Measurements from ENCODE around the gene C14orf93. TPM values are rescaled to one million over a fixed set of nuclear protein-coding genes. Genes with fewer than 3 reads are reported as not detected.
"Not testable (repeated sequence)": the region's sequence is repeated elsewhere in the genome, so short reads cannot be mapped to it uniquely, and the experiment has no call there.

Gene C14orf93
- total RNA-seq, 2 donors from 2014 or later = 15.1 to 17.6 TPM

DNA sequence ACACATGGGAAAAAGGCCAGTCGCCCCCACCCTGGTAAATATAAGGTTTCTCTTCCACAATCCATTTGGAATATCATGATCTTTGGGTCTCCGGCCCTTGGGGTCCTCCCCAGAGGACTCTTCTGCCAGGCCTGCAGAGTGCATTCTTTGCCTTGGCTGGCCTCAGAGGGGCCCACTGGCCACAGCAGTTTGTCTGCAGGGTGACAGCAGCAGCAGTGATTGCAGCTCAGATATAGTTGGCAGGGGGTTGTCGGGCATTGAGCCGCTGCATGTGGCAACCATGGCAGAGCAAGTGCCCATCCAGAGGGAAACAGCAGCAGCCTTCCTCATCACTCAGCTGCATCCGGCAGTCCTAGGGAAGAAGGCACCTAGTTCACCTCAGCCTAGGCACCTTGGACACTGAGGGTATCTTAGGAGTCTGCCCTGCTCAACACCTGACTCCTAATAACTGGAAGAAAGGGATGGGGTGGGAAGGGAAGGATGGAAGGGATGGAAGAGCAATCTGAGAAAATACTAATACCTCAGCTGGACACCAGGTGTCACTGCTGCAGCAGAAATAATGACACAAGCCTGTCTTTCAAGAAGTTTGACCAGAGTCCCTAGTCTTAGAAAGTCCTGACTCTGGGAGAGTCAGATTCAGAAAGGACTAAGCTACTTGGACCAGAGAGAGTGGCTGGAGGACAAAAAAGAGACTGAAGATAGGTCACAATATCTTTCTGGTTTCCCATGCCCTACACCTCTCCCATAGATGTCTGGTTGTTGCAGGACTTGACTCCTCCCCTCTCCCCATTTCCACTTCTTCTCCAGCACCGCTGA lies 36.5 kb downstream of the C14orf93 start:
- Histone ChIP-seq H3K4me1 (replicated peaks) (peaks cover 4% of the 10 kb centered on the region), H3K27ac (no peak overlapping the region), H3K4me3 (no peak overlapping the region), H3K9me3 (no peaks in the 10 kb centered on the region), H3K36me3 (no peaks in the 10 kb centered on the region), H3K27me3 (replicated peaks; ENCODE audit: insufficient read depth) (no peaks in the 10 kb centered on the region)
- DNase-seq (ENCODE audit: low spot score) = peak; percentile 58
- WGBS = 79% methylated on average over 6 of the region's 6 CpGs
- intact Hi-C loops (cut with DNase I) = loop anchor here (1.0 kb wide), 2 partner anchors 9 to 16 kb away; partner anchors contain the start of genes AJUBA and HAUS4
- TF ChIP-seq POLR2AphosphoS5 (IDR thresholded peaks at IDR 0.05) (peak; percentile 52), POLR2A (IDR thresholded peaks at IDR 0.05) (no peak)
- TF ChIP-seq, protein P1, sequence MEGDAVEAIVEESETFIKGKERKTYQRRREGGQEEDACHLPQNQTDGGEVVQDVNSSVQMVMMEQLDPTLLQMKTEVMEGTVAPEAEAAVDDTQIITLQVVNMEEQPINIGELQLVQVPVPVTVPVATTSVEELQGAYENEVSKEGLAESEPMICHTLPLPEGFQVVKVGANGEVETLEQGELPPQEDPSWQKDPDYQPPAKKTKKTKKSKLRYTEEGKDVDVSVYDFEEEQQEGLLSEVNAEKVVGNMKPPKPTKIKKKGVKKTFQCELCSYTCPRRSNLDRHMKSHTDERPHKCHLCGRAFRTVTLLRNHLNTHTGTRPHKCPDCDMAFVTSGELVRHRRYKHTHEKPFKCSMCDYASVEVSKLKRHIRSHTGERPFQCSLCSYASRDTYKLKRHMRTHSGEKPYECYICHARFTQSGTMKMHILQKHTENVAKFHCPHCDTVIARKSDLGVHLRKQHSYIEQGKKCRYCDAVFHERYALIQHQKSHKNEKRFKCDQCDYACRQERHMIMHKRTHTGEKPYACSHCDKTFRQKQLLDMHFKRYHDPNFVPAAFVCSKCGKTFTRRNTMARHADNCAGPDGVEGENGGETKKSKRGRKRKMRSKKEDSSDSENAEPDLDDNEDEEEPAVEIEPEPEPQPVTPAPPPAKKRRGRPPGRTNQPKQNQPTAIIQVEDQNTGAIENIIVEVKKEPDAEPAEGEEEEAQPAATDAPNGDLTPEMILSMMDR (IDR thresholded peaks at IDR 0.05) = peak; percentile 46 to 86 (median 76)

GRCh38 chr14:22972313-22972930 lies 37.5 kb downstream of the C14orf93 start:
- 93% methylated on average over 2 of the region's 2 CpGs for WGBS
- H3K4me3 ChIP-seq = no peak overlapping the region
- H3K9me3 ChIP-seq = no peaks in the 10 kb centered on the region
- DNase-seq (ENCODE audit: low spot score) = no peak
- H3K36me3 ChIP-seq = no peaks in the 10 kb centered on the region
- H3K4me1 ChIP-seq (replicated peaks) = no peaks in the 10 kb centered on the region
- intact Hi-C loops (cut with DNase I) = no loop called here
- TF ChIP-seq POLR2AphosphoS5 (IDR thresholded peaks at IDR 0.05) (no peak), POLR2A (IDR thresholded peaks at IDR 0.05) (no peak)
- TF ChIP-seq, protein P1 (IDR thresholded peaks at IDR 0.05) = no peak
- no peaks in the 10 kb centered on the region for H3K27me3 ChIP-seq (replicated peaks; ENCODE audit: insufficient read depth)
- H3K27ac ChIP-seq = no peak overlapping the region

DNA sequence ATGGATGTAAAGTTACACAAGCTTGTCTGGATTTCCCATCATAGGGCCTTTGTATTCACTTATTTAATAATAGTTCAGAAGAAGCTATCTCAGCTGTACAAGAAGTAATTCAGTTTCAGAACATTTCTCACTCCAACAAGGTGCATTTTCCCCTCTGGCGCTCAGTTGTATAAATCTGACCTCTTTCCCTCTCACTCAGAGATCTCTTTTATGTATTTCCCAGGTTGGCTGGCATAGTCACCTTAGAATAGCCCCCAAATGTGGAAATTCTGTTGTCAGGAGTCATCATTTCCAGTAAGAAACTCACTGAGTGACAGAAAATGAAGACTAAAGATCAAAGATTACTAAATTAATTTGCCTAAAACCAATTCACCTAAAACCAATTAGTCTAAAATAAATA lies 38.8 kb downstream of the C14orf93 start:
- no peaks in the 10 kb centered on the region for H3K27me3 ChIP-seq (replicated peaks; ENCODE audit: insufficient read depth)
- no peaks in the 10 kb centered on the region for H3K36me3 ChIP-seq
- H3K4me1 ChIP-seq (replicated peaks) = no peaks in the 10 kb centered on the region
- H3K9me3 ChIP-seq = no peaks in the 10 kb centered on the region
- TF ChIP-seq POLR2A (IDR thresholded peaks at IDR 0.05) (no peak), POLR2AphosphoS5 (IDR thresholded peaks at IDR 0.05) (no peak)
- TF ChIP-seq, protein P1 (IDR thresholded peaks at IDR 0.05) = no peak
- 94% methylated on average over 1 of the region's 1 CpG for WGBS
- H3K27ac ChIP-seq = no peak overlapping the region
- H3K4me3 ChIP-seq = no peak overlapping the region
- DNase-seq (ENCODE audit: low spot score) = no peak
- intact Hi-C loops (cut with DNase I) = no loop called here

DNA sequence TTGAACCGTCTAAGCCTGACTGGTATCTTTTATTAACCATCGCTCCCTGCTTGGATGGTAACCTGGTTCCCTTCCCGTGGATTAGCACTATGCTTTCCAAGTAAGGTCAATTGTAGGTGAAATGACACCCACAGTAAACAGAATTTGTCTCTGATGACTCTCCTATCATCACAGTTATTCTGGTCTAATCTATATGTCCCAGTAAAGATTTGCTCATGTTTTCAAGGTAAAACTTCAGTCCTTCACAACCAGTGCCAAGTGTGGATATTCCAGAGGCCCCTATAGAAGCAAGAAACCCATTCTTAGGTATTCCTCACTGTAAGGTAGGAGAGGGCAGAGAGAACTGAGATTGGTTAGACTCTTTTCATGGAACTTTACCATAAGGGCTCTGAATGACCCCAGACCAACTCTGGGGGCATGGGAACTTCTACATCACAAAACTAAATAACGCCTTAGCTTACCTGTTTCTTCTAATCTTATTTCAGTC lies 43.1 kb downstream of the C14orf93 start:
- Histone ChIP-seq H3K36me3 (no peaks in the 10 kb centered on the region), H3K27me3 (replicated peaks; ENCODE audit: insufficient read depth) (no peaks in the 10 kb centered on the region), H3K4me3 (no peak overlapping the region), H3K4me1 (replicated peaks) (no peaks in the 10 kb centered on the region), H3K9me3 (no peaks in the 10 kb centered on the region), H3K27ac (no peak overlapping the region)
- TF ChIP-seq, protein P1 (IDR thresholded peaks at IDR 0.05) = no peak
- TF ChIP-seq POLR2A (IDR thresholded peaks at IDR 0.05) (no peak), POLR2AphosphoS5 (IDR thresholded peaks at IDR 0.05) (no peak)
- 43% methylated on average over 4 of the region's 4 CpGs for WGBS
- DNase-seq (ENCODE audit: low spot score) = no peak
- intact Hi-C loops (cut with DNase I) = no loop called here

DNA sequence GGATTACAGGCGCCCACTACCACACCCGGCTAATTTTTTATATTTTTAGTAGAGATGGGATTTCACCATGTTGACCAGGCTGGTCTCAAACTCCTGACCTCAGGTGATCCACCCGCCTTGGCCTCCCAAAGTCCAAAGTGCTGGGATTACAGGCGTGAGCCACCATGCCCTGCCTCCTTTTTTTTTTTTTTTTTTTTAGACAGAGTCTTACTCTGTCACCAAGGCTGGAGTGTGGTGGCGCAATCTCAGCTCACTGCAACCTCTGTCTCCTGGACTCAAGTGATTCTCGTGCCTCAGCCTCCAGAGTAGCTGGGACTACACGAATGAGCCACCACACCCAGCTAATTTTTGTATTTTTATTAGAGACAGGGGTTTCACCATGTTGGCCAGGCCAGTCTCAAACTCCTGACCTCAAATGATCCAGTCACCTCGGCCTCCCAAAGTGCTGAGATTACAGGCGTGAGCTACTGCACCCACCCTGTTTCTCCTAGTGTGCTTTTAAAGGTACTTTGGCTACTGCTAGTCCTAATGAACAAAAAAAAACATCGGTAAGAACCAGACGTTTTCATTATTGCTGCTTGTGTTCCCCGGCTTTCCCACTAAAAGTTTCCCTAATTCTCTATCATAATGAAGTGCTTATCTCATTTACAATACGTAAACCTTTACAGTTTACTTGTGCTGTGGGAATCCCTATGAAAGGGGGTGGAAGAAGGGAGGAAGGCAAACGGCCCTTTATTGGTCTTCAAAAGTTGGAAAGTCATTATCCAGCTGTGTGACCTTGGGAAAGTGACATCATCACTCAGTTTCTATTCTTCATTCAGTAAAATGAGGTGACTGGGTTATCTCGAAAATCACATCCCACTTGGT lies 43.8 kb downstream of the C14orf93 start:
- H3K36me3 ChIP-seq; H3K27ac ChIP-seq; H3K4me1 ChIP-seq (replicated peaks); intact Hi-C loops (cut with DNase I); H3K27me3 ChIP-seq (replicated peaks; ENCODE audit: insufficient read depth); DNase-seq (ENCODE audit: low spot score); H3K9me3 ChIP-seq; H3K4me3 ChIP-seq: not testable (repeated sequence)
- WGBS = 66% methylated on average over 15 of the region's 15 CpGs
